ENCODE data around the gene MAP4K2.

GRCh38 chr11:64833198-64833502 is 30.1 kb upstream of the MAP4K2 start:
- TF ChIP-seq CTCF (IDR thresholded peaks at IDR 0.05; ENCODE audit: low read length) = no peak
- no peak for TF ChIP-seq EZH2 (IDR thresholded peaks at IDR 0.05; ENCODE audit: borderline replicate concordance, low read length)
